SK-N-SH treated with all-trans-retinoic acid at 6 μM for 48 hours (cell line): ENCODE results near the gene MCM5.

Source experiments
- OSR1 ChIP-seq: fragments of 250-450 bp; sonication (Bioruptor Pico); IDR thresholded peaks from 2 replicates; pipeline ENCODE4 v1.8.0; 2022; ENCODE audit warnings: moderate library complexity, mild to moderate bottlenecking, inconsistent platforms
- ZC3H10 ChIP-seq: fragments of 250-450 bp; sonication (Bioruptor Pico); IDR thresholded peaks from 2 replicates; pipeline ENCODE4 v1.5.1; 2021; ENCODE audit warnings: mild to moderate bottlenecking, moderate library complexity
- TF ChIP-seq, protein P1 (sequence below): fragments of 250-450 bp; sonication (Bioruptor Pico); IDR thresholded peaks from 2 replicates; pipeline ENCODE4 v1.8.0; 2021; ENCODE audit warnings: low read depth, mild to moderate bottlenecking, moderate library complexity, borderline replicate concordance
- TF ChIP-seq, protein P2 (sequence below): fragments of 250-450 bp; sonication (Bioruptor Pico); IDR thresholded peaks from 2 replicates; pipeline ENCODE4 v1.5.1; 2020; ENCODE audit warnings: low read depth, mild to moderate bottlenecking, moderate library complexity

DNA sequence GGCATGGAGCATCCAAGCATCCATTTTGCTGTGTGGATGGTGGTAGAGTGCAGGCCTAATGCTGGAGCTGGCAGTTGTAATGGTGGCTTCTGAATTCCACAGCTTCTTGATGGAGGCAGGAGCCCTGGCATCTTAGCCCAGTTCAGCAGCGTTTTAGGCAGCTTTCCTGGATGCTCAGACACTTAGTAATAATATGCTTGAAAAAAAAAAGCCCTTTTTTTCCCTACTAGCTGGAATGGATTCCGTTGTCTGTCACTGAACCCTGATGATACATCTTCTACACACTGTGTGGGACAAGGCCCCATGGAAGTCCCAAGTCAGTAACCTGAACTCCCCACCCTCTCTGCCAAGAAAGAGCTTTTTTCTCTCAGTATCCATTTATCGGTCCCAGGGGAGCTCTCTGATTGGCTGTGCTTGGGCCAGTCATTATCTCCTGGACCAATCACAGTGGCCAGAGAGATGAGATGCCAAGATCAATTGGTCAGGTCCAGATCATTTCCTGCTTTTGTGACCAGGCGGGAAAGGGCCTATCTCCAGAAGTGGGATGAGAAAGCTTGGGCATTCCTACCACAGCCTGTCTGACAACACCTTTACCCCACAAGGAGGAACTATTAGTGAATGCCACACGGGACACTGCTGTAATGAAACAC is 34.2 kb downstream of the MCM5 start:
- TF ChIP-seq ZC3H10 = no peak
- no peak for TF ChIP-seq OSR1 (CRISPR knock-in tag)
- TF ChIP-seq, protein P1, sequence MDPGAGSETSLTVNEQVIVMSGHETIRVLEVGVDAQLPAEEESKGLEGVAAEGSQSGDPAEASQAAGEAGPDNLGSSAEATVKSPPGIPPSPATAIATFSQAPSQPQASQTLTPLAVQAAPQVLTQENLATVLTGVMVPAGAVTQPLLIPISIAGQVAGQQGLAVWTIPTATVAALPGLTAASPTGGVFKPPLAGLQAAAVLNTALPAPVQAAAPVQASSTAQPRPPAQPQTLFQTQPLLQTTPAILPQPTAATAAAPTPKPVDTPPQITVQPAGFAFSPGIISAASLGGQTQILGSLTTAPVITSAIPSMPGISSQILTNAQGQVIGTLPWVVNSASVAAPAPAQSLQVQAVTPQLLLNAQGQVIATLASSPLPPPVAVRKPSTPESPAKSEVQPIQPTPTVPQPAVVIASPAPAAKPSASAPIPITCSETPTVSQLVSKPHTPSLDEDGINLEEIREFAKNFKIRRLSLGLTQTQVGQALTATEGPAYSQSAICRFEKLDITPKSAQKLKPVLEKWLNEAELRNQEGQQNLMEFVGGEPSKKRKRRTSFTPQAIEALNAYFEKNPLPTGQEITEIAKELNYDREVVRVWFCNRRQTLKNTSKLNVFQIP (CRISPR knock-in tag) = no peak
- TF ChIP-seq, protein P2, sequence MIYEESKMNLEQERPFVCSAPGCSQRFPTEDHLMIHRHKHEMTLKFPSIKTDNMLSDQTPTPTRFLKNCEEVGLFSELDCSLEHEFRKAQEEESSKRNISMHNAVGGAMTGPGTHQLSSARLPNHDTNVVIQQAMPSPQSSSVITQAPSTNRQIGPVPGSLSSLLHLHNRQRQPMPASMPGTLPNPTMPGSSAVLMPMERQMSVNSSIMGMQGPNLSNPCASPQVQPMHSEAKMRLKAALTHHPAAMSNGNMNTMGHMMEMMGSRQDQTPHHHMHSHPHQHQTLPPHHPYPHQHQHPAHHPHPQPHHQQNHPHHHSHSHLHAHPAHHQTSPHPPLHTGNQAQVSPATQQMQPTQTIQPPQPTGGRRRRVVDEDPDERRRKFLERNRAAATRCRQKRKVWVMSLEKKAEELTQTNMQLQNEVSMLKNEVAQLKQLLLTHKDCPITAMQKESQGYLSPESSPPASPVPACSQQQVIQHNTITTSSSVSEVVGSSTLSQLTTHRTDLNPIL (CRISPR knock-in tag) = no peak
